GOT3 (cell line): ENCODE data around the gene SPRN.
"Not testable (repeated sequence)": the region's sequence is repeated elsewhere in the genome, so short reads cannot be mapped to it uniquely, and the experiment has no call there.

Source experiments
- DNase-seq: peaks from one replicate; lab custom pipeline; 2025; ENCODE audit warnings: mixed read lengths; lab: John Stamatoyannopoulos, UW

SPRN gene

GRCh38 chr10:133424601-133425000 lies at the start of gene SPRN:
Gene SPRN, minus strand, starts transcription at chr10:133424625. Its CDS starts 944 bp downstream, at chr10:133423681.
- not testable (repeated sequence) for DNase-seq

- DNase-seq = no peak
These were observed 49.6 kb upstream of the SPRN start for GRCh38 chr10:133474027-133474426.

GRCh38 chr10:133473270-133473669 lies 48.8 kb upstream of the SPRN start:
- DNase-seq = no peak

GRCh38 chr10:133471300-133472109 lies 47.1 kb upstream of the SPRN start:
- DNase-seq = no peak

- DNase-seq = not testable (repeated sequence)
These were observed 44.8 kb upstream of the SPRN start for GRCh38 chr10:133469205-133469604.

- DNase-seq = no peak
These were observed 43.0 kb upstream of the SPRN start for GRCh38 chr10:133467286-133467911.

GRCh38 chr10:133466683-133467275 lies 42.4 kb upstream of the SPRN start:
- no peak for DNase-seq

- no peak for DNase-seq
These were observed 41.6 kb upstream of the SPRN start for GRCh38 chr10:133465950-133466474.

- no peak for DNase-seq
These were observed 40.9 kb upstream of the SPRN start for GRCh38 chr10:133465191-133465949.

GRCh38 chr10:133464582-133465031 lies 40.2 kb upstream of the SPRN start:
- DNase-seq = no peak

- DNase-seq = no peak
These were observed 38.3 kb upstream of the SPRN start for GRCh38 chr10:133462512-133463305.

GRCh38 chr10:133461841-133462240 lies 37.4 kb upstream of the SPRN start:
- DNase-seq = no peak

GRCh38 chr10:133461027-133461426 lies 36.6 kb upstream of the SPRN start:
- DNase-seq = no peak

- DNase-seq = no peak
These were observed 35.9 kb upstream of the SPRN start for GRCh38 chr10:133460208-133460769.

- no peak for DNase-seq
These were observed 35.2 kb upstream of the SPRN start for GRCh38 chr10:133459454-133460207.

- DNase-seq = no peak
These were observed 34.5 kb upstream of the SPRN start for GRCh38 chr10:133458710-133459453.

GRCh38 chr10:133458021-133458709 lies 33.7 kb upstream of the SPRN start:
- no peak for DNase-seq

- DNase-seq = no peak
These were observed 32.8 kb upstream of the SPRN start for GRCh38 chr10:133457100-133457841.
